Amygdala (tissue), 56 donors: ENCODE measurements around the gene BPHL.
A peak's percentile ranks its signal among the peaks of the same experiment; 100 is the strongest.
"Not testable (repeated sequence)": the region's sequence is repeated elsewhere in the genome, so short reads cannot be mapped to it uniquely, and the experiment has no call there.

Experiments
- DNase-seq, 56 donors: peaks; one replicate each; lab custom pipeline; 2025; lab: John Stamatoyannopoulos, UW

The BPHL gene

DNA sequence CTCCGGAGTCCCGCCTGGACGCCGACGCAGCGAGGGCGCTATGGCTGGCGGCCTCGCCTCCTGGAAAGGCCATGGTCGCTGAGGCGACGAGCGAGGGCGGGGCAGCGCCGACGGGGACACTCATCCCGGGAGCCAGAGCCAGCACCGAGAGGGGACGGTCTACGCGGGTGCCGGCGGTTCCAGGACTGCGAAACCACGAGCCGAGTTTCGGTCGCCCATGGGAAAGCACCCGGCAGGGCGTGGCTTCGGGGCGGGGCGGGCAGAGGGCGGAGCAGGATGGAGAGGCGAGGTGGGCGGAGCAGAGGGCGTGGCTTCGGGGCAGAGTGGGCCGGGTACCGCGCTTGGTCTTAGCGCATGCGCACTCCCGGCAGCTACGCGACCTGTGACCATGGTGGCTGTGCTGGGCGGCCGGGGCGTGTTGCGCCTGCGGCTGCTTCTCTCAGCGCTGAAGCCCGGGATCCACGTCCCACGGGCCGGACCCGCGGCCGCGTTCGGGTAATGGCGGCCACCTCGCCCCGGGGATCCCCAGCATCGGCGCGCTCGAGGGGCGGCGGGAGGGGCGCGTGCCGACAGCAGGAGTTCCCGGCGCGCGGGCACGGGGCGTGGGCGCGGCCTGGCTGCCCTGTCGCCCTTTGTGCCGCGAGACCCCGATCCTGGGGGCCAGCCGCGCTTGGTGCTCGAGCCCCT lies at the start of gene BPHL:
Gene BPHL, plus strand, starts transcription at position 359 of the 687 bp plus-strand sequence. Its CDS starts 30 bp downstream, at position 389.
- peak; percentile 77 to 98 (median 95) for DNase-seq

DNA sequence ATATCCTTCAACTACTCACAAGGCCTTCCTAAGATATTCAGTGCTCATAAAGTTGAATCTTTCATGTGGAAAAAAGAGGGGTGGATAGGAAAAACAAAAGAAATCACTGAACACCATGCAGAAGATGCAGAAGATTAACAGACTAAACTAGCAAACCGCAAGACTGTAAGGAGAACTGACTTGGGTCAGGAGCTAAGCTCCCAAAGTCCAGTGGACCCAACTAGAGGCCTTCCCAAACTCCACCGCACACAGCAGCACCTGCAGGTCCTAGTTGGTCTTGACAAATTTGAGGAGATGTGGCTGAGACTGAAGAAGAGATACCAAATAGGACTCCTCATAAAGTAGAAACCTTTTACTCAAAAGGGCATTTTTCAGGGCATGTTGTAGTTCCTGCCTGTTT lies 46.9 kb upstream of the BPHL start:
- no peak for DNase-seq

DNA sequence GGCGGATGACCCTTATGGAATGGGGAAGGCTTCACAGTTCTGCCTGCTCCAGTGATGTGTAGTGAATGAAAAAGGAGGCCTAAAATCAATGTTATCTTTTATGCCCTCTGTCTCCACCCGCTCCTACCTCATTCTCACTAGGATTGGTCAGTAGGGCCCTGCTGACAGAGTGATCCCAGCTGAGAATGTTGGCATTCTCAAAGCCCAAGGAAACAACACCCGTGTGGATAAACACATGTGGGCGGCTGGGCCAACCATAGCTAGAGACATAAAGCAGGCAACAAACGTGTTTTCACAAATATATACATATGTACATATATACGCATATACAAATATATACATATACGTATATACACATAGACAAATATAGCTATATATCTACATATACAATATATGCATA lies 45.7 kb upstream of the BPHL start:
- DNase-seq, result no peak

DNA sequence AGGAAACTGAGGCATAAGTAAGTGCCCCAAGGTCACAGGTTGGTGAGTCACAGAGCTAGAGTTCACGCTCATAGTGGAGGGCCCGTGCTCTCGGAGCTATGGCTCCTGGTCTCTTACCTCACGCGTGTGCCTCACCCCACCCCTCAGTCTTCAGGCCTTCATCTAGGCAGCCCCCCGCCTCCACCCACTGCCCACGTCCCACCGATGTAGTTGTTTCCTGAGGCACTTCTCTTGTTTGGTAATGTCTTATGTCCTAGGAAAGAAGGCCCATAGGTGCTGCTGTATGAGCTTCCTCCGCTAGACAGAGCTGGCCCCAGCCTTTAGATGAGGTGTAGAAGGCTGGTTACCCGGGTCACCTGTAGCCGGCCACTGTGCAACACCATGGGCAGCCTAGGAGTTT lies 45.1 kb upstream of the BPHL start:
- no peak for DNase-seq

DNA sequence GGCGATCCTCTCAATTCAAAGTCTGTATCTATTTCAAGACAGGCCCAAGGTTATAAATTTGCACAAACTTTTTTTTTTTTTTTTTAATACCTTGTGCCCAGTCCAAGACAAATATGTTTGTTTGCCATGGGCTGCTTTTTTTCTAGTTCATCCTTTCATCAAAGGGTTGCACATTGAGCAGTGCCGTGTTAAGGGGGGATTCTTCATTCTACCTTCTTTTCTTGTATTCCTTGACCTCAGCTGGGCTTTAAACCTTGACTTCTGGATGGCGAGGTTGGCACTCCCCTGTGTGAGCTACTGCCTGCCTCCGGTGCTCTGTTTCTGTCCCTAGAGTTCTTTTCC lies 42.8 kb upstream of the BPHL start:
- DNase-seq, result no peak

DNA sequence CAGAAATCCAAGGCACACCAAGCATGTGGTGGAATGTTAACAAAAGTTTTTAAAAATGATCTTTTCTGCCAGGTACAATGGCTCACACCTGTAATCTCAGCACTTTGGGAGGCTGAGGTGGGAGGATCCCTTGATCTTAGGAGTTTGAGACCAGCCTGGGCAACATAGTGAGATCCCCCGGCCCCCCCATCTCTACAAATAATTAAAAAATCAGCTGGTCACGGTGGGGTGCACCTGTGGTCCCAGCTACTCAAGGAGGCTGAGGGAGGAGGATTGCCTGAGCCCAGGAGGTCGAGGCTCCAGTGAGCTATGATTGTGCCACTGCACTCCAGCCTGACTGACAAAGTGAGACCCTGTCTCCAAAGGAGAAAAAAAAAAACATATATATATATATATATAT lies 42.2 kb upstream of the BPHL start:
- no peak for DNase-seq

DNA sequence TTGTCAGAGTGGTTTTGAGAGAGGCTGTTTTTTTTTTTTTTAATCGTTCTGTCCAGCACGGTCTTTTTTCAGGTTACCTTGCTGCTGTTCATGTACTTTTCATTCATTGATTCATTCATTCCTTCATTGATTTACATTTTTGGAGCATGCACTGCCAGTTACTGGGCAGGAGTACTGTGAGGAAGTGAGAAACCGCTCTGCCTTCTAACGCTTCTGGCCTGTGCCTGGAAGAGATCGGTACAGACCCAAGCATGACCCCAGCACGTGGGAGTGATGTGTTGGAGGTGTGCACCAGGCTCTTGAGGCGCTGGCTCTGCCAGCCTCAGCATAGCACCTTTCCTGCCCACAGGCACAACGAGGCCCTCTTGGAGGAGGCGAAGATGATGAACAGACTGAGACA lies 41.1 kb upstream of the BPHL start:
- no peak for DNase-seq

DNA sequence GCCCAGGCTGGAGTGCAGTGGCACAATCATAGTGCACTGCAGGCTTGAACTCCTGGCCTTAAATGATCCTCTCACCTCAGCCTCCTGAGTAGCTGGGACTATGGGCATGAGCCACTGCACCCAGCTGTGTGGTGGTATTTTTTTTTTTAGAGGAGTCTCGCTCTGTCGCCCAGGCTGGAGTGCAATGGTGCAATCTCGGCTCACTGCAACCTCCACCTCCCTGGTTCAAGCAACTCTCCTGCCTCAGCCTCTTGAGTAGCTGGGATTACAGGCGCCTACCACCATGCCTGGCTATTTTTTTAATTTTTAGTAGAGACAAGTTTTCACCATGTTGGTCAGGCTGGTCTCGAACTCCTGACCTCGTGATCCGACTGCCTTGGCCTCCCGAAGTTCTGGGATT lies 39.6 kb upstream of the BPHL start:
- not testable (repeated sequence) for DNase-seq

DNA sequence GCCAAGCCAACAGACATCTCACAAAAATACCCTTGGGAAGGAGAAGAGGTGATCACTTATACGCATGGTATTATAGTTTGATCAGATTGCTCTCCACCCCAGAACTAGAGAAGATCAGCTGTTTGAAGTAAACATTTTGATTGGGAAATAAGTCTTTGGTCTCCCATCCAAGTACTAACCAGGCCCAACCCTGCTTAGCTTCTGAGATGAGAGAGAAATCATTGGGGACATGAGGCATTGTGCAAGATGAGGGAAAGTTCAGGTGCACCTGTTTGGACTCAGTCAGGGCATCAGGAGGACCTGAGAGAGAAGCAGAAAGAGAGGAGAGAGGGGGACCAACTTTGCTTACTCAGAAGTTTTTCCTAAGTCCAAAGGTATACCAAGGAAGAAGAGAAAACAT lies 38.8 kb upstream of the BPHL start:
- no peak for DNase-seq

DNA sequence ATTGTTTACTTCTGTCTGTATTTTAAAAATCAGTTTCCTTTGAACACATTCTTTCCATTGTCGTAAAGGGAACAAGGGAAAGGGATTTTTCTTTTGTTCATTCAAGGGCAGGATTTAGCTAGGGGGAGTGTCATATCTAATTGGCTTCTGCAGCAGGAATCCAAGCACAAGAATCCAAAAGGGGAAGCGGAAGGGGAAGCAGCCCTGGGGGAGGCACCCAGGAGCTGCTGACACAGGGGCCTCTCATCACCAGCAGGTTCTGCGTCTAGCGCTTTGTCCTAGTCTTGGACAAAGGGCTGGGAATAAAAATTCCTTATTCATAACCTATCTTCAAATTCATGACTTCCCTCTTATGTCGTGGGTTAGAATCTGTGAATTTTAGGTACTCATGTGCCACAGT lies 36.6 kb upstream of the BPHL start:
- peak in 8 of 56 donors; percentile 5 to 30 (median 15) for DNase-seq

DNA sequence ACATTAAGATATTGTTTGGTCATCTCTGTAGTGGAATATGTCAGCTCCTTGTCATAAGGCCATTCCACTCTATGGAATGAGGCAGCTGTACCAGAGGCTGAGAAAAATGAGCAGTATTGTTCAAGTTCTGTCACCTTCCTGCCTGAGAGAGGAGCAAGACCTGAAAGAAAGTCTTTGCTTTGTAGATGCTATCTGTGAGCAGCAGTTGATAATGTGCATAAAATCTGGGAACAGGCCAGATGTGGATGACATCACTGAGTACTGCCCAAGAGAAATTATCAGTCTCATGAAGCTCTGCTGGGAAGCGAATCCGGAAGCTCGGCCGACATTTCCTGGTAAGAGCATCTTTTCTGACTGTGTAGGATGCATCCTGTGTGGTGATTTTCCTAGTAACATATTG lies 33.4 kb upstream of the BPHL start:
- peak in 3 of 56 donors; percentile 6 to 27 (median 15) for DNase-seq

DNA sequence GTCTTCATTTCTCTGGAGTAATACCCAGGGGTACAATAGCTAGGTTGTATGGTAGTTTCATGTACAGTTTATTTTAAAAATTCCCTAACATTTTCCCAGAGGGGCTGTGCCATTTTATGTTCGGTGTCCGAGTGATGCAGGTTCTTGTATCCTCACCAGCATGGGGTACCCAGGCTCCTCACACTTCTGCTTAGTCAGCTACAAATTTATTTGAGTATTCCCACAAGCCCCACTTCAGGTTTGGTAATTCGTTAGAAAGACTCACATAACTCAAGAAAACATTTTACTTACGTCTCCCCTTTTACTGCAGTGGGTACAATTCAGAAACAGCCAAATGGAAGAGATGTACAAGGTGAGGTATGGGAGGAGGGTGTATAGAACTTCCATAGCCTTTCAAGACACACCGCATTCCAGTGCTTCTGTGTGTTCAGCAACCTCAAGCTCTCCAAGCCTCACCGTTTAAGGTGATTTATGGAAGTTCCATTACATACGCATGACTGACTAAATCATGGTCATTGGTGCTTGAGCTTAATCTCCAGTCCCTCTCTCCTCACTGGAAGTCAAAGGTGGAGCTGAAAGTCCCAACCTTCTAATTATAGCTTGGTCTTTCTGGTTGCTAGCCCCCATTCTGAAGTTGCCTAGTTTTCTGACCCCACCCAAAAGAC lies 32.1 kb upstream of the BPHL start:
- no peak for DNase-seq

DNA sequence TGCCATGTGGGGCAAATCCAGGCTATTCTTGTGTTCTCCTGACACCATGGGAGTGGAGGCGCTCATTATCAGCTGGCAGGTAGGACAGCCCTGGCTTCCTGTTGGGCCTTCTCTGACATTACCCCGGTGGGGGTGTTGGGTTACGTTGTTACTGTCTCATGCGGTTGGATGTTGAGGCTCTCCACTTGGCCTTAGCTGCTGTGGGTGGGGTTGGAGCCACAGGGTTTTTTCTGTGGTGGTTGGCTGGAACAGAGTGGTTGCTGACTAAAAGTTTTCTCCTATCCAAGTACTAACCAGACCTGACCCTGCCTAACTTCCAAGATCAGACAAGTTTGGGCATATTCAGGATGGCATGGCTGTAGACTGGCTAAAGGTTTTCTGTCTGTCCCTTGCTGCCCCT lies 30.1 kb upstream of the BPHL start:
- no peak for DNase-seq

DNA sequence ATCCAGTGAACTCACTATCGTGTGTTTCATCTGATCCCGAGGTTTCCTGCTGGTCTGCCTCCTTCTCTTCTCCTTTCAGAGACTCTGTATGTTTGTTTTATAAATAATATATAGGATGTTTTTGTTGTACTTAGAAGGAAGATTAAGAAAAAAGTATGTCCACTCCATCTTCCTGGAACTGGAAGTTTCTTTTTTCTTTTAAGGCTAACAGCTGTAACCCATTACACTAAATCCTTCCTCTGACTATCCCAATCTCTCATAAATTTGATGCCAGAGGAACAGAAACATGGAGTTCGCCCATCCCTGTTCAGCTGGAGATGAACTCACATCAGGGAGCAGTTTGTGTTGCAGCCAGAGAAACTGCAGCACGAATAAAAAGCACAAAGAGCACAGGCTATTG lies 29.5 kb upstream of the BPHL start:
- no peak for DNase-seq

DNA sequence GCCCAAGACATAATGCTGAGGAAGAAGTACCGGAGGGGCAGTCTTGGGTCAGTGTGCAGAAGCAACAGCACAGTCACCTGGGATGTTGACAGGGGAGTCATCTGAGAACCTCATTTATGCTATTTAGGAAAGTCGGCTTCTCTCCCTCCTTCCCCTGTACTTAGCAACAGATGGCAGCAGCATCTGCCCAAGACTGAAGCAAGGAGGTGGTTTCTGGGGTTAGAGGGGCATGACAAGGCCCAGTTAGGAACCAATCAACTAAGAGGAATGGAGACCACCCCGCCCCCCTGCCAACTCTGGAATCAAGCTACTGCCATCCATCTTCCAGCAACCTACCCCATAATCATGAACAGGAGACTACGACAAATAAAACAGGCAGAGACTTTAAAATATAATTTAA lies 28.5 kb upstream of the BPHL start:
- no peak for DNase-seq

DNA sequence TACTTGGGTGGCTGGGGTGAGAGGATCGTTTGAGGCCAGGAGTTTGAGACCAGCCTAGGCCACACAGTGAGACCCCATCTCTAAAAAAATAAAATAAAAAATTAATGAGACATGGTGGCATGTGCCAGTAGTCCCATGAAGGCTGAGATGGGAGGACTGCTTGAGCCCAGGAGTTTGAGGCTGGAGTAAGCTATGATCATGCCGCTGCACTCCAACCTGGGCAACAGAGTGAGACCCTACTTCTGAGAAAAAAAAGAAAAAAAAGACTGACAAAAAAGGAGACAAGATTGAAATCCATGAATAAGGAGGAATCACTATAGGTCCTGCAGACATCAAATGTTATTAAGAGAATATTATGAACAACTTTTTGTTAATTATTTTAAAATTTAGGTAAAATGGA lies 23.7 kb upstream of the BPHL start:
- DNase-seq, result no peak

DNA sequence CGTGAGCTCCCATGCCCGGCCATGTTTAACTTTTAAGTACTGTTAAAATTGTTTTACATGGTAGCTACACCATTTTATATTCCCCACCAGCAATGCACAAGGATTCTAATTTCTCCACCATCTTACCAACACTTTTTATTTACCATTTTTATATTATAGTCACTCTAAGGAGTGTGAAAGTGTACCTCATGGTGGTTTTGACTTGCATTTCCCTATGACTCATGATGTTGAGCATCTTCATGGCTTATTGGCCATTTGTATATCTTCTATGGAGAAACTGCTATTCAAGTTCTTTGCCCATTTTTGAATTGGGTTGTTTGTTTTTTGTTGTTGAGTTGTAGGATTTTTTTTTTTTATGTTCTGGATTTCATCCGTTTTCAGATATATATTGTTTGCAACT lies 15.6 kb upstream of the BPHL start:
- no peak for DNase-seq

DNA sequence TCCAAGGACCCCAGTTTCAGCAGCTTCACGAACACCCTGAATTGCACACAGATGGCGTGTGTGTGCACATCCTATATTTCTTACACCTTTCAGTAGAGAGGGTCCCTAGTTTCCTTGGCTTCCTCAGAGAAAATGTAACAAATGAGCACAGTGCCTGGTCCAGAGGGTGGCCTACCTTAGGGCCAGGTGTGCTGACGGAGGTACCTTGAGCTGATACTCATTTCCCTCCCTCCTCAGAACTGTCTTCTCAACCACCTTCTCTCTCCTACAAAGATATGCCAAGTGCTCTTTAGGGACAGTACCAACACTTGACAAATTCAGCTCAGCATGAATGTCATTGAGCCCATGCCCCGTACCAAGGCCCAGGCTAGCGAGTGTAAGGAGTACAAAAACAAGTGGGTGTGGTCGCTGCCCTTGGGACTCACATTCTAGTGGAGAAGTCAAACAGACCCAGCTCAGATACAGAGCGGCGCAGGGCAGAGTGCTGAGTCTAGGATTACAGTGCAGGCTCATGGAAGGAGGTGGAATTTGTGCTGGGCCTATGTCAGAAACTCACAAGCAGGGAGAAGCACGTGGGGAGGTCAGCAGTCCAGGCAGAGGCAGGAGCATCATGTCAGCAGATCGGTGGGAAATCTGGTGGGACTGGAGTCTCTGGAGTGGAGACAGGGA lies 9.6 kb upstream of the BPHL start:
- DNase-seq, result no peak

DNA sequence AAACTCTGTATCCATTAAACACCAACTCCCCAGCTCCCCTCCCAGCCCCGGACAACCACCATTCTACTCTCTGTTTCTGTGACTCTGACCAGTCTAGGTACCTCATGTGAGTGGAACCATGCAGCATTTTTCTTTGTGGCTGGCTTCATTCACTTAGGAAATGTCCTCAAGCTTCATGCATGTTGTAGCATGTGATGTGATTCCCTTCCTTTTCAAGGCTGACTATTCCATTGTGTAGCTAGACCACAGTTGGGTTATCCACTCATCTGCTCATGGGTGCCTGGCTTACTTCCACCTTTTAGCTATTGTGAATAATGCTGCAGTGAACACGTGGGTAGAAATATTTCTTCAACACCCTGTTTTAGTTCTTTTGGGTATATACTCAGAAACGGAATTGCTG lies 8.8 kb upstream of the BPHL start:
- no peak for DNase-seq

DNA sequence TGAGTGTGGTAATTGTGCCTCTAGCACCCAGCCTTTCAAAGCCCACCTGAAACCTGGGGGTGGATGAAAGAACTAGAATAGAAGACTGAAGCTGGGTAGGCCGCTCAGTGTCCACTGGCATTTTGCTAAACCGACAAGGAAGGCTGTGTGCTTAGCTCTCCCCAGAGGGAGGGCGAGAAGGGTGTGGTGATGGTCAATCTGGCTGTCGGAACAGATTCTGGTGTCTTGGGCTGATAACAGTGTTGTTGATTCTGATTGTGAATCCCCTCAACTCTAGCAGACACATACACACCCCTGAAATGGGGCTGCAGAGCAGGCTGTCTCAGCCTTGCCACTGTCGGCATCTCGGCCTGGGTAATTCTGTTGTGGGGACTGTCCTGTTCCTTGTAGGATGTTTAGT lies 4.1 kb upstream of the BPHL start:
- no peak for DNase-seq

DNA sequence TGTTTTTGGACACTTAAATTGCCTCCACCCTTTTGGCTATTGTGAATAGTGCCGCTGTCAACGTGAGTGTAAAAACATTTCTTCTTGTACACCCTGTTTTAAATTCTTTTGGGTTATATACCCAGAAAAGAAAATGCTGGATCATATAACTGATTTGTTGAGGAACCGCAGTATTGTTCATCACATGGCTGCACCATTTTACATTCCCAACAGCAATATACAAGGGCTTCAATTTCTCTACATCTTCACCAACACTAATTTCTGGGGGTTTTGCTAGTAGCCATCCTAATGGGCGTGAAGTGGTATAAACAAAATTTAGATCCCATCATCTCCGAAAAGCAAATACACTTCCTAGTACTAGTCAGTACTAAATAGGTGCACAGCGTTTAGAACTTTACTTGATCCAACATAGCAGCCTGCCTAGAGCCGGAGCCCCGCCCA lies 579 bp upstream of the BPHL start:
- no peak for DNase-seq
